Stimulated activated CD8-positive, alpha-beta memory T cell treated with anti-CD3 and anti-CD28 coated beads, Interleukin-15, amount 100 ng/mL, for 1 hour (primary cell): ENCODE results near the gene CLASP1.
"Not testable (repeated sequence)": the region's sequence is repeated elsewhere in the genome, so short reads cannot be mapped to it uniquely, and the experiment has no call there.

Experiments used
- DNase-seq: peaks from one replicate; pipeline ENCODE4 v3.0.0-alpha.2; 2020; ENCODE audit warnings: low read depth

Gene CLASP1

DNA sequence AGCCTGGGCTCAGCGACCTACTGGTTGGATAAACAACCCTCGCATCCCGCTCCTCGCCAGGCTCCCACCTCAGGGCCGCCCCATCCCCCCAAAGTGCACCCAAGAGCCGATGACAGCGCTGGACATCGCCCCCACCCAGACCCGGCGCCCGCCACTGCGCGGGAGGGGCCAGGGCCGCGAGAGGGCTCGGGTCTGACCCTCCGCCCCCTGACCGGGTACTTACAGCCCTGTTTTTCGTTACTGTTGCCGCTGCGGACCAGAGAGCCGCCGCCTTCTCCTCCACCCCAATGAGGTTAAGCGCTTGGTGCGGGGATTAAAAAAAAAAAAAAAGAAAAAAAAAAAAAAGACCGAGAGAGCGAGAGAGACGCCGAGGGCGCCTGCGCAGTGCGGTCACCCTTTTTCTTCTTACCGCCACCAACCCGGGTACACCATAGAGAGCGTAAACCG lies at the start of gene CLASP1:
TSS of gene CLASP1 (minus strand) at position 314 of the 447 bp plus-strand sequence. CDS start 43,567 bp downstream, outside the sequence.
- no peak for DNase-seq

DNA sequence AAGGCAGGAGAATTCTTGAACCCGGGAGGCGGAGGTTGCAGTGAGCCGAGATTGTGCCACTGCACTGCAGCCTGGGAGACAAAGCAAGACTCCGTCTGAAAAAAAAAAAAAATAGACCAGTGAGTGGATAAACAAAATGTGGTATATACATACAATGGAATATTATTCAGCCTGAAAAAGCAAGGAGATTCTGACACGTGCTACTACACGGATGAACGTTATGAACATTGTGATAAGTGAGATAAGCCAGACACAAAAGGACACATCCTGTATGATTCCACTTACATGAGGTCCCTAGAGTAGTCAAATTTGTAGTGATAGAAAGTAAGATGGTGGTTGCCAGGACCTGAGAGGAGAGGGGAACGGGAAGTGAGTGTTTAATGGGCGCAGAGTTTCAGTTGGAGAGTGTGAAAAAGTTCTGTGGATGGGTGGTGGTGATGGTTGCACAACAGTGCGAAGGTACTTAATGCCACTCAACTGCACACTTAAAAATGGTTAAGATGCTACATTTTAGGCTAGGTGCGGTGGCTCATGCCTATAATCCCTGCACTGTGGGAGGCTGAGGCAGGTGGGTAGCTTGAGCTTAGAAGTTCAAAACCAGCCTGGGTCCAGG lies 49.2 kb upstream of the CLASP1 start:
- DNase-seq: no peak

DNA sequence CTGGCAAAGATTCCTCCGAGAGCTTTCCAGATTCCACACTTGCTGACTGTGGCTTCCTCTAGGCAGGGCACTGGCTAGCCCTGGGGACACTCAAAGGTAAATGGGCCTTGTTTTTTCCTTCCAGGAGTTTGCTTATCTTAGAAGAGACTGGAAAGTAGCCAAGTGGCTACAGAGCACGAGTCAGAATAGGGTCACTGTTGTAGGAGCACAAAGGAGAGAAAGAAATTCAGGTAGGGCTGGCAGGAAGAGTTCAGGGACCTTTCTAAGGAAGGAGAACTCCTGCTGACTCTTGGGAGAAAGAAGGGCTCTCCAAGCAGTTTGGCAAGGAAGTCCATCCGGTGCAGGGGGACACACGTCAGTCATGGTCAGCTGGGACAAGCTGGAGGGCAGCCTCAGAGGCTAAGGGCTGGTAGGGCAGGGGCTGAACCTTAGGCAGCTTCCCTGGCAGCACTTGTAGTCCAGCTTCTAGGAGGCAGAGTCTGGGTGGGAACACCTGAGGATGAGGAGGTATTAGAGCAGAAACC lies 47.9 kb upstream of the CLASP1 start:
- no peak for DNase-seq

DNA sequence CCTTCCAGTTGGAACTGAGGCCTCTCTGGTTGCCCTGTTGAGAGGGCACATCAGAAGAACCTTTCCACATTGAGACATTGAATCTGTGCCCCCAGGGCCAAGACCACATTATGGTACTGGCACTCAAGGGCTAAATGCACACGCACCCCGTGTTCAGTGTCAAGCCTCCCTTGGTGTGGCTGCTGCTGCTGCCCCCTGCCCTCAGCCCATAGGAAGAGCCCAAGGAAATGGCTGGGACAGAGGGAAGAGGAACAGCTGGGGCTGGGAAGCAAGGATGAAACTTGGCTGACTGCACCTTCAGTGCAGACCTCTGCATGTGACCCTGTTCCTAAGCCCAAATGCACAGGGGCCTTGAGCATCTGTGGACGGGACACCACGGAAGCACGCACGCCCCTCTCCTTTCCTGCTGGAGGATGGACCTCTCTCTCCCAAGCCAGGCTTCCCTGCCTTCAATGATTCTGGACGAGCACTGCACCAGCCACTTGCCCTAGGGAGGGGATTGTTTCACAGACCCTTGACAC lies 47.2 kb upstream of the CLASP1 start:
- DNase-seq: no peak

DNA sequence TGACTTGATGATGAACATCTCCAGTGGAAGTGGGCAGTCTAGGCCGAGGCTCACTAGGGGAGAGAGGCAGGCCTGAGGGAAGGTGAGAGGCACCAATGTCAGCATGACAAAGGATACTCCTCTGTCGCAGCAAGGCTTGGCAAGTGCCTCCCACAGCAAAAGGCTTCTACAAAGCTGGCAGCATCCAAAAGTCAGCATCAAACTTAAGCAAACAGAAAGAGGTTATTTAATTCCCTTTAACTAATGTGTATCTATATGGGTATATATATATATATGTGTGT lies 45.8 kb upstream of the CLASP1 start:
- DNase-seq: no peak

DNA sequence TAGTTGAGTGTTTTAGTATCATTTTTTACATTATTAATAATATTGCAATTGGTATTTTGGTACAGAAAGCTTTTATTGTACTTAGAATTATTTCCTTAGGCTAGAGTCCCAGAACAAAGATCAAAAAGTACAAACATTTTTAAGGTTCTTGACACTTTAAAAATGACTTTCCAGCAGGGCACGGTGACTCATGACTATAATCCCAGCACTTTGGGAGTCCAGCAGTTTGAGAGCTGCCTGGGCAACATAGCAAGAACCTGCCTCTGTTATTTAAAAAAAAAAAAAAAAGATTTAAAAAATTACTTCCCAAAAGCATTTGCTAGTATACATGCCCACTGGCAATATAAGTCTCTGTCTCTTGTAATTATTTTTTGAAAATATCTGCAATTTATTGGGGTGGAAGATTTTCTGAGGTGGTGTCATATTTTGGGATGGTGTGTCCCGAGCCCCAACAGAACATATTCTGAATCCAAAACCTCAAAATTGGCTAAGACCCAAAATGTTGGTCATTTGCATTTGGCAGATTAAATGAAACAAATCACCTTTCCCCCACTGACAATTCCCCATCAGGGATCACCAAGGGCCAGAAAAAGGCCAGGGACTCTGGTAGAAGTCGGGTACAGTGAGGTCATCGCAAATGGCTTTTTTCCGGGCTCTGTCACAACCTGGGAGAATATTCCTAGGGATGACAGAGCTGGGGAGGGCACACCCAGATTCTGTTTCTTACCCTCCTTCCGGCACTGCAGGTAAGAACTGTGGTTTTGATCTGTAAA lies 45.3 kb upstream of the CLASP1 start:
- DNase-seq: no peak

DNA sequence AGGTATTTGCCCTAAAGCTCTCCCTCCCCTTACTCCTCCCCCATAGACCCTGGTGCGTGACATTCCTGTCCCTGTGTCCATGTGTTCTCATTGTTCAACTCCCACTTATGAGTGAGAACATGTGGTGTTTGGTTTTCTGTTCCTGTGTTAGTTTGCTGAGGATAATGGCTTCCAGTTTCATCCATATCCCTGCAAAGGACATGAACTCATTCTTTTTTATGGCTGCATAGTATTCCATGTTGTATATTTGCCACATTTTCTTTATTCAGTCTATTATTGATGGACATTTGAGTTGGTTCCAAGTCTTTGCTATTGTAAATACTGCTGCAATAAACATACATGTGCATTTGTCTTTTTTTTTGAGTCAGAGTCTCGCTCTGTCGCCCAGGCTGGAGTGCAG lies 41.3 kb upstream of the CLASP1 start:
- DNase-seq: not testable (repeated sequence)

DNA sequence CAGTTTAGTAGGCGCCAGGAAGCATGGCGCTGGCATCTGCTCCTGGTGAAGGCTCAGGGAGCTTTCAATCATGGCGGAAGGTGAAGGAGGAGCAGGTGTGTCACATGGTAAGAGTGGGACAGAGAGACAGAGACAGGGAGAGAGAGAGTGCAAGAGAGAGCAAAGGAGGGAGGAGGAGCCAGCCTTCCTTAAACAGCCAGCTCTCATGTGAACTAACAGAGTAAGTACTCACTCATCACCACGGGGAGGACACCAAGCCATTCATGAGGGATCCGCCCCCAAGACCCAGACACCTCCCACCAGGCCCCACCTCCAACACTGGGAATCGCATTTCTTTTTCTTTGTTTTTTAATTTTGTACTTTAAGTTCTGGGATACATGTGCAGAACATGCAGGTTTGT lies 40.8 kb upstream of the CLASP1 start:
- no peak for DNase-seq

DNA sequence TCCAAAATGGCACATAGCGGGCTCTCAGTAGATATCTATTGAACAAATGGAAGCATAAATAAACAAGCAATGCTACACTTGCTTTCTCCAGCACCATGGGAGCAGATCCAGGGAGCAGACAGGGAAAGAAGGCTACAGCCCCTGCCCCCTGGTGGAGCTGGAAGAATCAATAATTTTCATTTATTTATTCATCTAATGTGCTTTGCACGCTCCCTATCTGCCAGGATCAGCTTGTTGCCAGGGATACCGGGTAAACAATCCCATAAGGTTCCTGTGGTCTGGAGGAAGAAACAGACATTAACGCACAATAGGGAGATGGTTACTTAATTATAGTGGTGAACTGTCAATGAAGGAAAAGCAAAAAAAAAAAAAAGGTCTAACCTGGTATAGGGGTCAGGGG lies 40.1 kb upstream of the CLASP1 start:
- DNase-seq: no peak

DNA sequence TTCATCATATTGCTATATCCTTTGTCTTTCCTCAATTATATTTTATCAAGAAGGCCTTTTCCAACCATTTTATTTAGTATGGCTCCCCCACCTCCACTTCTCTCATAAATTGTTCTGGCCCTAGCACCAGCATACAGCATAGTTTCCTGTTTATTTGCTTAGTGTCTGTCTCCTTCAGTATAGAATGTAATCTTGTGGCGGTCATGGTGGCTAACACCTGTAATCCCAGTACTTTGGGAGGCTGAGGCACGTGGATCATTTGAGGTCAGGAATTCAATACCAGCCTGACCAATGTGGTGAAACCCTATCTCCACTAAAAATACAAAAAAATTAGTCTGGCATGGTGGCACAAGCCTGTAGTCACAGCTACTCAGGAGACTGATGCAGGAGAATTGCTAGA lies 39.6 kb upstream of the CLASP1 start:
- DNase-seq: no peak

DNA sequence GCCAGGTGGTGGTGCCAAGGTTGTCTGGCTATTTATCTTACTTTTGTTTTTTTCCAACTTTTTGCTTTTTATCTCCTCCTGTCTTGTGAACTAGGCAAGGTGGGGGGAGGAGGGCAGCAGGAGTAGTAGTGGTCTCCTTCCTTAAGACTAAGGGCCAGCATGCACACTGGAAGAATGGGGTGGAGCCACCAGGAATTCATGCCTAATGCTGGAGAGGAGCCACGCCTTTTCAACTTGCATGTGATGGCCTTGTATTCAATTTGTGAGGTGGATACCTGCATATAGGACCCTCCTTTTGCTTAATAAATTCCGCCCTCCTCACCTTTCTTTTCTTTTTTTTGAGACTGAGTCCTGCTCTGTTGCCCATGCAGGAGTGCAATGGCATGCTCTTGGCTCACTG lies 37.6 kb upstream of the CLASP1 start:
- no peak for DNase-seq

DNA sequence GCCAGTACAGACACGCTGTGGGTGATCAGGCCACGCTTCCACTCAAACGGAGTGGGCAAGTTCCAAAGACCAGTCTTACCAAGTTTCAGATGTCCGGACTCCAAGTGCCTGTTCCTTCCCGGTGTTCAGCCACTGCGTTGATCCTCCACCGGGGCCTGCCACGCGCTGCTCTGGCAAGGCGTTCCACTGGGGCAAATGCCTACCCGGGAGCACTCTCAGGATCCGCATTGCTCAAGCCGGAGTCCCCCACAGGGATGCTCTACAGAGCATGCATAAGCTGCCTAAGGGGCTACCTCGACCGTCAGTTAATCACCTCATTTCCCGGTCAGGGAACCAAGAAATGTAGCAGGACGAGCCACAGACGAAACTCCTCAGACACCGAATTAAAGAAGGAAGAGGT lies 37.0 kb upstream of the CLASP1 start:
- no peak for DNase-seq

DNA sequence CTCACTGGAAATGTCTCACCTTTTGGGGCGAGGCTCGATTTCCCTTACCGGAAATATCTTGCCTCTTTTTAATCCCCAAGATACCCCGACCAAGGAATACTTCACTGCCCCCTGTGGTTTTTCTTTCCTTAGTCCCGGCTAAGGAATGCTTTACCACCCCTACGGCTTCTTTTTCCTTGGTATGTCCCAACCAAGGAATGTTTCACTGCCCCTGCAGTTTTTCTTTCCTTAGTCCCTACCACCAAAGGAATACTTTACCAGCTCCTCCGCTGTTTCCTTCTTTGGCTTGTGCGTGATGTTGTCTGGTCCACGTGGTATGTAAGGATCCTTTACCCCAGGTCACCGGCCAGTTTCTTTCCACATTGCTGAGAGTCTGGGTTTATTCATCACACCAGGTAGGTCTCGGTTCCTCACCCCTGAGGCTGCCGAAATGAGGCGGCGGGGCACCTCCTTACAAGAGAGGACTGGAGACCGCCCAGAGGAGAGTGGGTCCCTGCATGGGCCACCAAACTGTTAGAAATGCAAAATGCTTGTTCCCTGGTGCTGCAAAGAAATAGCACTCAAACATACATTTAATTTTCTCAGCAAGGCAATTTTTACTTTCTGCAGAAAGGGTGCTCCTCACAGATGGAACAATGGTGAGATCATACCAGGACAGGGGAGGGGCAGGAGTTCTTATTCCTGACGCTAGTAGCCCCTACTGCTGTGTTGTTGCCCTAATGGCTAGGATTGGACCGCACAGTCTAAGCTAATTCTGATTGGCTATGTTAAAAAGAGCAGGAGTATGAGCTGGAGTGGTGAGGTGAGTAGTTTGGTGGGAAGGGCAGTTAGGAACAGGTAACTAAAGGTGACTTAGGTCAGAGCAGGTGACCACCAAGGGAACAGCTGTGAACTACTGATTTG lies 33.4 kb upstream of the CLASP1 start:
- no peak for DNase-seq

DNA sequence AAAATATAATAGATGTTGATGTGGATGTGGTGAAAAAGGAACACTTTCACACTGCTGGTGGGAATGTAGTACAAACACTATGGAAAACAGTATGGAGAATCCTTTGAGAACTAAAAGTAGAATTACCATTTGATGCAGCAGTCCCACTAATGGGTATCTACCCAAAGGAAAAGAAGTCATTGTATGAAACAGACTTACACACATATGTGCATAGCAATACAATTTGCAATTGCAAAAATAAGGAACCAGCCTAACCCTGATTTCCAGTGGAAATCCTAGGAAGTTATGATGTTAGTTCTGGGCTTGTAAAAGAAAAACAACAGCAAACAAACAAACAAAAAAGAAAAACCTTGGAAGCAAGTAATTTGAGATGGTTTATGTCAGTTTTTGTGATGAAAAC lies 28.6 kb upstream of the CLASP1 start:
- DNase-seq: no peak

DNA sequence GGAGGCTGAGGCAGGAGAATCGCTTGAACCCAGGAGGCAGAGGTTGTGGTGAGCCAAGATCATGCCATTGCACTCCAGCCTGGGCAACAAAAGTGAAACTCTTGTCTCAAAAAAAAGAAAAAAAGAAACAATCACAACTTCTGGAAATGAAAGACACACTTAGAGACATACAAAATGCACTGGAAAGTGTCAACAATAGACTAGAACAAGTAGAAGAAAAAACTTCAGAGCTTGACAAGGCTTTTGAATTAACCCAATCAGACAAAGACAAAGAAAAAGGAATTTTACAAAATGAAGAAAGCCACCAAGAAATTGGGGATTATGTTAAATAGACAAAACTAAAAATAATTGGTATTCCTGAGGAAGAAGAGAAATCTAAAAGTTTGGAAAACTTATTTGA lies 22.4 kb upstream of the CLASP1 start:
- not testable (repeated sequence) for DNase-seq

DNA sequence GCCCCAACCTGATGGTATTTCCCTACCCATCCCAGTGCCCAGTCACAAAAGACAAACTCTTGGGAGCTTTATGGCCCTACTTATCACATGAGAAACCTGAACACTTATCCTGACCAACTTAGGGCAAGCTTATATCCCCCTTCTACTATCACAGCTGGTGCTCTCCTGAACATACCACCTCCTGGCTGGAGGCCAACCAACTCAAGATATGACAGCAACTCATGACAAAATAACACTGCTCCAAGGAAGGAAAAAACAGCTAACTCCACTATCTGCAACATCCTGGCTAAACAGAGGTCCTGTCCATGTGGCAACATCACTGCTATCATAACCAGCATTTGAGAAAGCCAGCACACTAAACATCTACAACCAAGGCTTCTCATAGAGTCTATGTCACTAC lies 20.9 kb upstream of the CLASP1 start:
- no peak for DNase-seq

DNA sequence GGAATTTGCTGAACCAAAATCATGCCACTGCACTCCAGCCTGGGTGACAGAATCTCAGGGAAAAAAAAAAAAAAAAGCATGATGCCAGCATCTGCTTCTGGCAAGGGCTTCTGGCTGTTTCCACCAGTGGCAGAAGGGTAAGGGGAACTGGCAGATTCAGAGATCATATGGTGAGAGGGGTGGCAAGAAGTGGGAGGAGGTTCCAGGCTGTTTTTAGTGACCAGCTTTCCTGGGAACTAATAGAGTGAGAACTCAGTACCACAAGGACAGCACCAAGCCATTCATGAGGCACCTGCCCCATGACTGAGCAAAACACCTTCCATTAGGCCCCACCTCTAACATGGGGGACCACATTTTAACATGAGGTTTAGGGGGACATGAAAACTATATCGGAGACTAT lies 18.4 kb upstream of the CLASP1 start:
- no peak for DNase-seq

DNA sequence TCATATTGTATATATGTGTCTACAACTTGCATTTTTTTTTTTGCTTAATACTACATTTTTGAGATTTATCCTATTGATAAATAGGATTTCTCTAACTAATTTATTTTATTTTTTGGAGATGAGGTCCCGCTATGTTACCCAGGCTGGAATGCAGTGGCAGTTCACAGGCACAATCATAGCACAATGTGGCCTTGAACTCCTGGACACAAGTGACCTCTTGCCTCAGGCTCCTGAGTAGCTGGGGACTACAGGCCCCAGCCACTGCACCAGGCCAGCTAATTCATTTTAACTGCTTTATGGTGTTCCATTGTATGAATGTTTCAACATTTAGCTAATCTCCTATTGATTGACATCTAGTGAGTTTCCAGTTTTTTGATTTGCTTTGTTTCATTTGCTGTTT lies 16.8 kb upstream of the CLASP1 start:
- no peak for DNase-seq

DNA sequence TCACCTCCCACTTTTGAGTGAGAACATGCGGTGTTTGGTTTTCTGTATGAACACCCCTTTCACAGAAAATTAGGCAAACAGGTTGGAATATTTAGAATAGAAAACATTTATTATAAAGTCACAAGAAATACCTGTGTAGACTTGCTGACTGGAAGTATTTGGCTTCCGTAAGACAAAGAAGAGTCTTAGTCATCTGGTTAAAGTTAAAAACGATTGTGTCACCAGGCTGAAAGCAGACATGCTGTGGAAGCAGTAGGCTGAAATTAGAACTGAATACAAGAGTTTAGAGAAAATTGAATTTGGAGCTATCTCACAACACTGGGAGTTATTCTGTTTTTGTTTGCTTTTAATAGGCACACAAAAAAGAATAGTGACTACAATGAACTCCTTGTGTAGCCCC lies 16.2 kb upstream of the CLASP1 start:
- no peak for DNase-seq

DNA sequence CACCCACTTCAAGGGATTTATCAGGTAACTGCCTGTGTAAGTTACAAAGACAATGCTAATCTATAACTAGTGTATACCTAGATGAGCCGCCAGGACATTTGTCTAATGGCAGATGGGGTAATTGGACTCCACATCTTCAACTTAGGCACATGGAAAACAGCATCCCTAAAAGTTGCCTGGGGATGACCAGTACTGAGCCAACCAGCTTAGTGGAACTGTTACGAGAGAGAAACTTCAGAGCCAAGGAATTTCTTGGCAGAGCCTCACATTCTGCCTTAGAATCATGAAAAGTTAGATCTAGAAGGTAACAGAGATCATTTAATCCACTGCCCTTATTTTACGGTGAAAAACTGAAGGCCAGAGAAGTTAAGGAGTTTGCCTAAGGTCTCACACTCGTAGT lies 15.5 kb upstream of the CLASP1 start:
- DNase-seq: no peak

DNA sequence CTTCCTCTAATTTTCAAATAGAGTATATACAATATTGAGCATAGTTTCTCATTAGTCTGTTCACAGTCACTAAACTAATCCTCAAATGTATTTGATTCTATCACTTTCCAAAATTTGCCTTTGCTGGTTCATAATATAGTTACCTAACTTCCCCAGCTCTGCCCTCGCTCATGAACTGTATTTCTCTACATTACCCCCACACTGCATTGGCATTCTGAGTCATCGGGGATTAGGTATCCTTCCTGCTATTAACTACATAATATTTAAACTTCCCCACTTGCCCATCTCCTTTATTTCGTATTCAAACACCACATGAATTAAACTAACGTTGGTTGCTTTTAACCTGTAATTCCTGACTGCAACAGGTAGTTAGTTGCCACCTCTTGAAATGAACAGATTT lies 14.8 kb upstream of the CLASP1 start:
- no peak for DNase-seq

DNA sequence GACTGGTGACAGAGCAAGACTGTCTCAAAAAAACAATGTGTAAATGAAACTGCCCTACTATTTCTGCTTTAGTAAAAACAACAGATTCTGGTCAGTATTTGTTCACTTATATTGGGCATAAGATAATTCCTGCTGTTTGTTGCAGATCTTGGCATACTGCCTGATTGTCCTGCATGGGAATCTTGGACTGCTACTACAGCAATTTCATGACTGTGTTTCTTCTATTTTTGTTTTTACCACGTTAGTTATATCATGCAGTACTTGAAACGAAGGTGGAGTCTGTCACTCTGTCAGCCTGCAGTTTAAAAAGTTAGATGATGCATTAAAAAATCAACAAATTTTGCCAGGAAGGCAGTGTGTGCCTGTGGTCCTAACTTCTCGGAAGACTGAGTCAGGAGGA lies 14.2 kb upstream of the CLASP1 start:
- no peak for DNase-seq

DNA sequence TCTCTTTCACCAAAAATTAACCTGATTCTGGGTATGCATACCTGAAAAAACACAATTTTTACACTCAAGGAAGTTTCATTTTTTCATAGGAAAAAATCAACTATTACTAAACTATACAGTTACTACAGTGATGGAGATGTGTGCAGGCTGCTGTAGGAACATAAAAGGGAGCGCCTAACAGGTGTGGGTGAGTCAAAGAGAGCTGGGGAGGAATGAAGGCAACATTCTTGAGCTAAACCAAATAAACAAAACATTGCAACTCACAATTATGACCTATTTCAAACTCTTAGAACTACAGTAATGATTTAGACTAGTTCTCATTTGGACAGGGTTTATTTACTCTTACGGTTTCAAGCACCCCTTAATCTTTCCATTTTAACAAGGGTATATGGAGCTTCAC lies 13.4 kb upstream of the CLASP1 start:
- no peak for DNase-seq
